Tibial nerve (tissue), 4 donors: Measurements from ENCODE around the gene AASS. TPM values are rescaled to one million over a fixed set of nuclear protein-coding genes. Genes with fewer than 3 reads are reported as not detected.

Source experiments
- DNase-seq, 2 donors: peaks; one replicate each; pipeline ENCODE4 v3.0.0-alpha.2; 2019; ENCODE audit warnings: low spot score in 2 of 2
- H3K27ac ChIP-seq, 4 donors: fragments of 200-600 bp; sonication (generic) in 3 of 4; one replicate each; pipeline ENCODE4 v1.5.1; 2017 to 2019; ENCODE audit warnings: mild to moderate bottlenecking in 1 of 4
- H3K27me3 ChIP-seq, 2 donors: fragments of 200-600 bp; sonication (generic) in 1 of 2; one replicate each; pipeline versions ENCODE4 v1.5.1 to v1.6.0; 2017 to 2019
- H3K36me3 ChIP-seq, 3 donors: fragments of 200-600 bp; sonication (generic); one replicate each; pipeline ENCODE4 v1.5.1; 2018 to 2019
- H3K4me1 ChIP-seq, 4 donors: fragments of 200-600 bp; sonication (generic) in 3 of 4; one replicate each; pipeline ENCODE4 v1.5.1; 2017 to 2019
- H3K4me3 ChIP-seq, 4 donors: fragments of 200-600 bp; sonication (generic) in 3 of 4; one replicate each; pipeline ENCODE4 v1.5.1; 2017 to 2019; ENCODE audit warnings: mild to moderate bottlenecking in 1 of 4, moderate library complexity in 1 of 4
- H3K9me3 ChIP-seq, 4 donors: fragments of 200-600 bp; sonication (generic) in 3 of 4; one replicate each; pipeline ENCODE4 v1.5.1; 2017 to 2019
- EP300 ChIP-seq, 2 donors: sonication (generic); formaldehyde crosslinking; IDR thresholded peaks; one replicate each; pipeline ENCODE4 v1.6.1; 2017; ENCODE audit warnings: antibody characterized with exemption in 2 of 2, mild to moderate bottlenecking in 1 of 2
- POLR2A ChIP-seq, 2 donors: fragments of 450-650 bp; IDR thresholded peaks; one replicate each; pipeline ENCODE4 v1.6.1; 2017; ENCODE audit warnings: antibody characterized with exemption in 2 of 2, mild to moderate bottlenecking in 2 of 2, moderate library complexity in 2 of 2
- WGBS, 2 donors: methylation state at CpG; one replicate each; pipeline ENCODE4 v1.1.5; 2018; 5-methylcytosine and 5-hydroxymethylcytosine counted together
- total RNA-seq, 4 donors: library from RNA; depleted of rRNA; stranded (reverse); fragments of >200 nt; gene quantifications; one replicate each; pipeline ENCODE4 v1.1.0, GENCODE V29; 2016
- TF ChIP-seq, protein P1 (sequence below), 5 experiments: fragments of 200-600 bp in 3 of 5; fragments of 450-650 bp in 2 of 5; sonication (generic) in 3 of 5; IDR thresholded peaks; one replicate each; pipeline ENCODE4 v1.5.1; 2016 to 2019; ENCODE audit warnings: antibody characterized with exemption in 5 of 5, mild to moderate bottlenecking in 3 of 5, moderate library complexity in 2 of 5

Gene AASS
- total RNA-seq, 4 donors from 2014 or later, result 141 to 231 (median 189) TPM

DNA sequence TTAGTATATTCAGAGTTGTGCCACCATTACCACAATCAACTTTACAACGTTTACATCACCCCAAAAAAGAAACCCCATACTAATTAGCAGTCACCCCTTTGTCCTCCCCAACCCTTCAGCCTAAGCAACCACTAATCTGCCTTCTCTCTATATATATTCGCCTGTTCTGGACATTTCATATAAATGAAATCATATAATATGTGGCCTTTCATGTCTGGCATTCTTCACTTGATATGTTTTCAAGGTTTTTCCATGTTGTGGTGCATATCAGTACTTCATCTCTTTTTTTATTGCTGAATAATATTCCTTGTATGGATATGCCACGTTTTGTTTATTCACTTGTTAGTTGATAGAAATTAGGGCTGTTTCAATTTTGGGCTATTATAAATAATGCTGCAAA, 70.4 kb downstream of the AASS start:
- TF ChIP-seq POLR2A (IDR thresholded peaks at IDR 0.05) (no peak), EP300 (IDR thresholded peaks at IDR 0.05) (no peak)
- TF ChIP-seq, protein P1, sequence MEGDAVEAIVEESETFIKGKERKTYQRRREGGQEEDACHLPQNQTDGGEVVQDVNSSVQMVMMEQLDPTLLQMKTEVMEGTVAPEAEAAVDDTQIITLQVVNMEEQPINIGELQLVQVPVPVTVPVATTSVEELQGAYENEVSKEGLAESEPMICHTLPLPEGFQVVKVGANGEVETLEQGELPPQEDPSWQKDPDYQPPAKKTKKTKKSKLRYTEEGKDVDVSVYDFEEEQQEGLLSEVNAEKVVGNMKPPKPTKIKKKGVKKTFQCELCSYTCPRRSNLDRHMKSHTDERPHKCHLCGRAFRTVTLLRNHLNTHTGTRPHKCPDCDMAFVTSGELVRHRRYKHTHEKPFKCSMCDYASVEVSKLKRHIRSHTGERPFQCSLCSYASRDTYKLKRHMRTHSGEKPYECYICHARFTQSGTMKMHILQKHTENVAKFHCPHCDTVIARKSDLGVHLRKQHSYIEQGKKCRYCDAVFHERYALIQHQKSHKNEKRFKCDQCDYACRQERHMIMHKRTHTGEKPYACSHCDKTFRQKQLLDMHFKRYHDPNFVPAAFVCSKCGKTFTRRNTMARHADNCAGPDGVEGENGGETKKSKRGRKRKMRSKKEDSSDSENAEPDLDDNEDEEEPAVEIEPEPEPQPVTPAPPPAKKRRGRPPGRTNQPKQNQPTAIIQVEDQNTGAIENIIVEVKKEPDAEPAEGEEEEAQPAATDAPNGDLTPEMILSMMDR (IDR thresholded peaks at IDR 0.05), result no peak

GRCh38 chr7:122072924-122073599, 71.0 kb downstream of the AASS start:
- no peak overlapping the region for H3K4me3 ChIP-seq
- no peaks in the 10 kb centered on the region for H3K27me3 ChIP-seq
- WGBS, 2 donors, result 91% methylated on average over 6 of the region's 6 CpGs
- no peaks in the 10 kb centered on the region for H3K9me3 ChIP-seq
- H3K27ac ChIP-seq, result no peak overlapping the region
- no peaks in the 10 kb centered on the region for H3K4me1 ChIP-seq
- H3K36me3 ChIP-seq, result peaks cover 0 to 53% (median 0%) of the 10 kb centered on the region in 3 donors
- TF ChIP-seq, protein P1 (IDR thresholded peaks at IDR 0.05), result no peak
- no peak for TF ChIP-seq POLR2A (IDR thresholded peaks at IDR 0.05)
- TF ChIP-seq EP300 (IDR thresholded peaks at IDR 0.05), result no peak
- no peak for DNase-seq

More for the DNA sequence above, 70.4 kb downstream of the AASS start:
- no peak for DNase-seq
- H3K36me3 ChIP-seq, result peaks cover 0 to 58% (median 0%) of the 10 kb centered on the region in 3 donors
- H3K4me3 ChIP-seq, result no peak overlapping the region
- H3K27me3 ChIP-seq, result no peaks in the 10 kb centered on the region
- H3K27ac ChIP-seq, result no peak overlapping the region
- H3K4me1 ChIP-seq, result no peaks in the 10 kb centered on the region
- no peaks in the 10 kb centered on the region for H3K9me3 ChIP-seq
- 87 to 89% methylated on average over 3 of the region's 3 CpGs for WGBS, 2 donors

GRCh38 chr7:122072272-122072671, 71.8 kb downstream of the AASS start:
- Histone ChIP-seq H3K27me3 (no peaks in the 10 kb centered on the region), H3K9me3 (no peaks in the 10 kb centered on the region), H3K4me3 (no peak overlapping the region), H3K36me3 (peaks cover 0 to 45% (median 0%) of the 10 kb centered on the region in 3 donors), H3K4me1 (no peaks in the 10 kb centered on the region), H3K27ac (no peak overlapping the region)
- WGBS, 2 donors, result 96 to 97% methylated on average over 2 of the region's 2 CpGs
- TF ChIP-seq, protein P1 (IDR thresholded peaks at IDR 0.05), result no peak
- TF ChIP-seq POLR2A (IDR thresholded peaks at IDR 0.05) (no peak), EP300 (IDR thresholded peaks at IDR 0.05) (no peak)
- DNase-seq, result no peak

GRCh38 chr7:122070834-122071233, 73.2 kb downstream of the AASS start:
- H3K4me1 ChIP-seq, result no peaks in the 10 kb centered on the region
- no peak overlapping the region for H3K27ac ChIP-seq
- H3K9me3 ChIP-seq, result no peaks in the 10 kb centered on the region
- peaks cover 0 to 30% (median 0%) of the 10 kb centered on the region in 3 donors for H3K36me3 ChIP-seq
- TF ChIP-seq EP300 (IDR thresholded peaks at IDR 0.05) (no peak), POLR2A (IDR thresholded peaks at IDR 0.05) (no peak)
- TF ChIP-seq, protein P1 (IDR thresholded peaks at IDR 0.05), result no peak
- no peaks in the 10 kb centered on the region for H3K27me3 ChIP-seq
- WGBS, 2 donors, result 87 to 88% methylated on average over 3 of the region's 3 CpGs
- no peak for DNase-seq
- H3K4me3 ChIP-seq, result no peak overlapping the region

DNA sequence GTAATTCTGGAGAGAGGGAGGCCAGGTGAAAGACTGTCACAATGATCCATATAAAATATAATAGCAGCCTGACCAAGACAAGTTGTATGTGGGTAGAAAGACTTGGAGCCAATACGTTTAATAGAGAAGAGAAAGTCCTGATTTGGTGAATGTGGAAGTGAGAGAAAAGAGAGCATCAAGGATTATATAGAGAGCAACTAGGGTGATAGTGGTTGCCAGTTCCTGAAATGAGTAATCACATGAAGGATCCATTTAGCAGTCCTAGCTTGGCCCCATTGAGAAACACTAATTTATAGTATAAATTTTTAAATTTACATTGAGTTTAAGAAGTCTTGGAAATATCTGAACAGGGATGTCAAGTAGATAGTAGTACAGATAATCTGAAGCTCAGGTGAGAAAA, 74.0 kb downstream of the AASS start:
- no peaks in the 10 kb centered on the region for H3K4me1 ChIP-seq
- H3K9me3 ChIP-seq, result no peaks in the 10 kb centered on the region
- no peak overlapping the region for H3K4me3 ChIP-seq
- no peaks in the 10 kb centered on the region for H3K27me3 ChIP-seq
- peaks cover 0 to 23% (median 0%) of the 10 kb centered on the region in 3 donors for H3K36me3 ChIP-seq
- DNase-seq, result no peak
- H3K27ac ChIP-seq, result no peak overlapping the region
- TF ChIP-seq, protein P1 (IDR thresholded peaks at IDR 0.05), result no peak
- TF ChIP-seq EP300 (IDR thresholded peaks at IDR 0.05), result no peak
- WGBS, 2 donors, result 57 to 58% methylated on average over 1 of the region's 1 CpG
